Measurements from ENCODE around the gene CSRNP2. TPM values are rescaled to one million over a fixed set of nuclear protein-coding genes. Genes with fewer than 3 reads are reported as not detected.

Gene CSRNP2
- 10 to 100 TPM in 2 of 4 donors, 1 to 10 TPM in 2; 7.4 to 14.7 (median 10.4) TPM for total RNA-seq

GRCh38 chr12:51083126-51083833, at the start of gene CSRNP2:
Gene CSRNP2 (minus strand): TSS chr12:51083596. CDS start chr12:51076561, 7,035 bp downstream.
- Histone ChIP-seq H3K4me3 (peak within 1 kb of the TSS; percentile 81 to 97 (median 90)), H3K9me3 (no peaks in the 10 kb centered on the region), H3K36me3 (no peaks in the 10 kb centered on the region), H3K27ac (peak within 1 kb of the TSS; percentile 90 to 96 (median 94)), H3K27me3 (no peaks in the 10 kb centered on the region), H3K4me1 (peaks cover 0 to 25% (median 7%) of the 10 kb centered on the region in 3 donors)
- 0 to 1% methylated on average over 12 to 15 of the region's 74 CpGs for WGBS, 2 donors
- DNase-seq: peak; percentile 91
- intact Hi-C loops (cut with DNase I): no loop called here
- TF ChIP-seq POLR2A (IDR thresholded peaks at IDR 0.05): peak in 3 of 4 donors; percentile 97 to 100 (median 99)
- TF ChIP-seq, protein P1, sequence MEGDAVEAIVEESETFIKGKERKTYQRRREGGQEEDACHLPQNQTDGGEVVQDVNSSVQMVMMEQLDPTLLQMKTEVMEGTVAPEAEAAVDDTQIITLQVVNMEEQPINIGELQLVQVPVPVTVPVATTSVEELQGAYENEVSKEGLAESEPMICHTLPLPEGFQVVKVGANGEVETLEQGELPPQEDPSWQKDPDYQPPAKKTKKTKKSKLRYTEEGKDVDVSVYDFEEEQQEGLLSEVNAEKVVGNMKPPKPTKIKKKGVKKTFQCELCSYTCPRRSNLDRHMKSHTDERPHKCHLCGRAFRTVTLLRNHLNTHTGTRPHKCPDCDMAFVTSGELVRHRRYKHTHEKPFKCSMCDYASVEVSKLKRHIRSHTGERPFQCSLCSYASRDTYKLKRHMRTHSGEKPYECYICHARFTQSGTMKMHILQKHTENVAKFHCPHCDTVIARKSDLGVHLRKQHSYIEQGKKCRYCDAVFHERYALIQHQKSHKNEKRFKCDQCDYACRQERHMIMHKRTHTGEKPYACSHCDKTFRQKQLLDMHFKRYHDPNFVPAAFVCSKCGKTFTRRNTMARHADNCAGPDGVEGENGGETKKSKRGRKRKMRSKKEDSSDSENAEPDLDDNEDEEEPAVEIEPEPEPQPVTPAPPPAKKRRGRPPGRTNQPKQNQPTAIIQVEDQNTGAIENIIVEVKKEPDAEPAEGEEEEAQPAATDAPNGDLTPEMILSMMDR (IDR thresholded peaks at IDR 0.05): peak in 3 of 6 experiments; percentile 5 to 33 (median 24)

- H3K27me3 ChIP-seq: no peaks in the 10 kb centered on the region
- intact Hi-C loops (cut with DNase I): no loop called here
- no peak for DNase-seq
- H3K27ac ChIP-seq: no peak overlapping the region
- H3K4me3 ChIP-seq: no peak overlapping the region
- H3K36me3 ChIP-seq: peaks cover 0 to 25% (median 0%) of the 10 kb centered on the region in 3 donors
- H3K4me1 ChIP-seq: peaks cover 0 to 10% (median 0%) of the 10 kb centered on the region in 3 donors
- TF ChIP-seq, protein P1 (IDR thresholded peaks at IDR 0.05): no peak
- TF ChIP-seq POLR2A (IDR thresholded peaks at IDR 0.05): no peak
- 70 to 86% methylated on average over 3 to 5 of the region's 5 CpGs for WGBS, 2 donors
- H3K9me3 ChIP-seq: no peaks in the 10 kb centered on the region
These were observed 49.3 kb upstream of the CSRNP2 start for GRCh38 chr12:51132693-51133092.

- Histone ChIP-seq H3K27me3 (no peaks in the 10 kb centered on the region), H3K4me1 (peaks cover 0 to 17% (median 2%) of the 10 kb centered on the region in 3 donors), H3K27ac (no peak overlapping the region), H3K4me3 (no peak overlapping the region), H3K9me3 (no peaks in the 10 kb centered on the region), H3K36me3 (peaks cover 0 to 23% (median 0%) of the 10 kb centered on the region in 3 donors)
- TF ChIP-seq, protein P1 (IDR thresholded peaks at IDR 0.05): no peak
- TF ChIP-seq POLR2A (IDR thresholded peaks at IDR 0.05): no peak
- intact Hi-C loops (cut with DNase I): no loop called here
- WGBS, 2 donors: 84 to 97% methylated on average over 4 to 5 of the region's 5 CpGs
- no peak for DNase-seq
These were observed 48.5 kb upstream of the CSRNP2 start for GRCh38 chr12:51131745-51132521.

GRCh38 chr12:51128919-51129318, 45.5 kb upstream of the CSRNP2 start:
- Histone ChIP-seq H3K4me3 (no peak overlapping the region), H3K27me3 (no peaks in the 10 kb centered on the region), H3K4me1 (peaks cover 0 to 23% (median 6%) of the 10 kb centered on the region in 3 donors), H3K36me3 (peaks cover 0 to 25% (median 0%) of the 10 kb centered on the region in 3 donors), H3K27ac (no peak overlapping the region), H3K9me3 (no peaks in the 10 kb centered on the region)
- intact Hi-C loops (cut with DNase I): no loop called here
- no peak for TF ChIP-seq POLR2A (IDR thresholded peaks at IDR 0.05)
- WGBS, 2 donors: 72 to 93% methylated on average over 3 of the region's 3 CpGs
- no peak for DNase-seq

DNA sequence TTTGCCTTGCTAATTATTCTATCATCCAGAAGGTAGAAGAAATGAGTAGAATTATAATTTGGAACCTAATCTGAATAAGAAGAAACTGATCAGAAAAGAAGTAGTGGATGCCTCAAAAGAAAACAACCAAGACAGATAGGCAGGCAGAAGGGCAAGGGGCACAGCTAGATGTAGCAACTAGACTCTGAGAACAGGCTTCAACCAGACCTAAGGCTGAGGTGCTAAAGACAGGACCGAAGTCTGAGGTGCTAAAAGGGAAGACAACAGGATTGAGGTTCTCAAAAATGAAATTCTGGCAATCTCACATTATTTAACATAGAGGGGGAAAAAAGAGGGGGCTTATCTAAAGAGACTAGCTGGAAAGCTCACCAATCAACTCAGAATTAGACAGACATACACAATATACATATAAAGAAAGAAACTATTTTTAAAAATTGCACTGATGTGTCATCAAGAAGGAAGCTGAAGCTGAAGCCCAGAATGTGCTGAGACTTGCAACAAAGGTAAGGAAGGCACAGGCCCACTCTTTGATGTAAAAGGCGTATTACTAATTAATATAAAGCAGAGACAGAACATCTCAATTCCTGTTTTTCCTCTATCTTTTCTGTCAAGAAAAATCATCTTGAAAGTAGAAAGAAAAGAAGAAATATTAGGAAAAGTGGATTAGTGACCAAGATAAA, 43.8 kb upstream of the CSRNP2 start:
- 40 to 47% methylated on average over 2 of the region's 2 CpGs for WGBS, 2 donors
- intact Hi-C loops (cut with DNase I): no loop called here
- peaks cover 0 to 29% (median 0%) of the 10 kb centered on the region in 3 donors for H3K36me3 ChIP-seq
- no peak for TF ChIP-seq POLR2A (IDR thresholded peaks at IDR 0.05)
- TF ChIP-seq, protein P1 (IDR thresholded peaks at IDR 0.05): no peak
- no peaks in the 10 kb centered on the region for H3K9me3 ChIP-seq
- H3K27ac ChIP-seq: peak overlapping the region in 3 of 4 donors; percentile 12 to 75 (median 71)
- no peak for DNase-seq
- H3K4me1 ChIP-seq: peaks cover 0 to 17% (median 6%) of the 10 kb centered on the region in 3 donors
- H3K4me3 ChIP-seq: no peak overlapping the region
- no peaks in the 10 kb centered on the region for H3K27me3 ChIP-seq
